ENCODE data around the gene REX1BD. TPM values are rescaled to one million over a fixed set of nuclear protein-coding genes. Genes with fewer than 3 reads are reported as not detected.
A peak's percentile ranks its signal among the peaks of the same experiment; 100 is the strongest.

REX1BD gene
- total RNA-seq, 1 donor from 2014 or later = 54.1 TPM

DNA sequence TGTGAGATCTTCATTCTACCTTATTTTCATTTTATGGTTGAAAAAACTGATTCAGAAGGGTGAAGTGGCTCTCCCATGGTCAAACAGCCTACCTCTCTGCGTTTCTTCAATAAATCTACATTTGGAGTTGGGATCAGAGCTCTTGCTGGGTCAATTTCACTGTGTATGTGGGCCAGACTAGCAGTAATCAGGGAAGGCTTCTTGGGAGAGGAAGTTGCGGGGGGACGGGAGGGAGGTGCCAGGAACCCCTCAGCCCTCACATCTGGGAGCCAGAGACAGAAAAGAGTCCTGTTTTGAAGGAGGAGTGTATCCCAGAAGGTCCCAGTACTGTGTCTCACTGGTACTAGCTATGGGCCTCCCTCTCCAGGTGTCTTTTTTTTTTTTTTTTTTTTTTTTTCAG lies 30.0 kb upstream of the REX1BD start:
- Mint-ChIP-seq H3K36me3 (ENCODE audit: low read depth) (peaks cover 3% of the 10 kb centered on the region), H3K27ac (ENCODE audit: unreplicated experiment) (peak overlapping the region; percentile 93), H3K4me3 (ENCODE audit: unreplicated experiment) (peak overlapping the region; percentile 94), H3K9me3 (ENCODE audit: low read depth) (no peaks in the 10 kb centered on the region), H3K27me3 (ENCODE audit: low read depth) (no peaks in the 10 kb centered on the region), H3K4me1 (ENCODE audit: low read depth) (peaks cover 26% of the 10 kb centered on the region)
- DNase-seq (ENCODE audit: low spot score) = no peak
- TF ChIP-seq, protein P1, sequence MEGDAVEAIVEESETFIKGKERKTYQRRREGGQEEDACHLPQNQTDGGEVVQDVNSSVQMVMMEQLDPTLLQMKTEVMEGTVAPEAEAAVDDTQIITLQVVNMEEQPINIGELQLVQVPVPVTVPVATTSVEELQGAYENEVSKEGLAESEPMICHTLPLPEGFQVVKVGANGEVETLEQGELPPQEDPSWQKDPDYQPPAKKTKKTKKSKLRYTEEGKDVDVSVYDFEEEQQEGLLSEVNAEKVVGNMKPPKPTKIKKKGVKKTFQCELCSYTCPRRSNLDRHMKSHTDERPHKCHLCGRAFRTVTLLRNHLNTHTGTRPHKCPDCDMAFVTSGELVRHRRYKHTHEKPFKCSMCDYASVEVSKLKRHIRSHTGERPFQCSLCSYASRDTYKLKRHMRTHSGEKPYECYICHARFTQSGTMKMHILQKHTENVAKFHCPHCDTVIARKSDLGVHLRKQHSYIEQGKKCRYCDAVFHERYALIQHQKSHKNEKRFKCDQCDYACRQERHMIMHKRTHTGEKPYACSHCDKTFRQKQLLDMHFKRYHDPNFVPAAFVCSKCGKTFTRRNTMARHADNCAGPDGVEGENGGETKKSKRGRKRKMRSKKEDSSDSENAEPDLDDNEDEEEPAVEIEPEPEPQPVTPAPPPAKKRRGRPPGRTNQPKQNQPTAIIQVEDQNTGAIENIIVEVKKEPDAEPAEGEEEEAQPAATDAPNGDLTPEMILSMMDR (IDR thresholded peaks at IDR 0.05) = no peak

DNA sequence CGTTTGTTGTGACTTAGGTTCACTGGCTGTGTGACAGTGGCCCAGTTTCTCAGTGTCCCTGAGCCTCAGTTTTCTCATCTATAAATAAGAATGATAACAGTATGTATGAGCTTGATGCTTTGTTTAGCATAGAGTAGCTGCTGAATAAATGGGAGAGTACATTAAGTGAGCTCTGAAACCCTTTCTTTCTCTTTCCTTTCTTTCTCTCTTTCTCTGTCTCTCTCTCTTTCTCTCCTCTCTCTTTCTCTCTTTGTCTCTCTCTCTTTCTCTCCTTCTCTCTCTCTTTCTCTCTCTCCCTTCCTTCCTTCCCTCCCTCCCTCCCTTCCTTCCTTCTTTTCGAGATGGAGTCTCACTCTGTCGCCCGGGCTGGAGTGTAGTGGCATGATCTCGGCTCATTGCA lies 28.9 kb upstream of the REX1BD start:
- TF ChIP-seq, protein P1 (IDR thresholded peaks at IDR 0.05) = no peak
- Mint-ChIP-seq H3K27ac (ENCODE audit: unreplicated experiment) (peak overlapping the region; percentile 57), H3K9me3 (ENCODE audit: low read depth) (no peaks in the 10 kb centered on the region), H3K36me3 (ENCODE audit: low read depth) (peaks cover 10% of the 10 kb centered on the region), H3K4me3 (ENCODE audit: unreplicated experiment) (no peak overlapping the region), H3K4me1 (ENCODE audit: low read depth) (peaks cover 26% of the 10 kb centered on the region), H3K27me3 (ENCODE audit: low read depth) (no peaks in the 10 kb centered on the region)
- no peak for DNase-seq (ENCODE audit: low spot score)

DNA sequence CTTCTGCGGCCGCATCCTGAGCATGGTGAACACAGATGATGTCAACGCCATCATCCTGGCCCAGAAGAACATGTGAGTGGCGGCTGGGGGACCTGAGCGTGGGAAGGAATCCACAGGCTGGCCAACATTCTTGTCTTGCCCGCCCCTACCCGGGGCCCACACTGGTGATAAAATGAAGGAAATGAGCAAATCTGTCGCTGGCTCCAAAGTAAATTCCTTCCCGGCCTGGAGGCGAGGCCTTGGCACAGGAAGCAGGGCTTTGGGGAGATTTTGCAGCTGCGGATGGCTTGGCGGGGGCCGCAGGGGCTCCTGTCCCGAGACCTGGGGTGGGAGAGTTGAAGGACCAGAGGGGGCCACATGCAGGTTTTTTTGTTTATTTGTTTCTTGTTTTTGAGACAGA lies 26.5 kb upstream of the REX1BD start:
- H3K36me3 Mint-ChIP-seq (ENCODE audit: low read depth) = peaks cover 17% of the 10 kb centered on the region
- no peaks in the 10 kb centered on the region for H3K9me3 Mint-ChIP-seq (ENCODE audit: low read depth)
- H3K4me3 Mint-ChIP-seq (ENCODE audit: unreplicated experiment) = no peak overlapping the region
- no peak for DNase-seq (ENCODE audit: low spot score)
- TF ChIP-seq, protein P1 (IDR thresholded peaks at IDR 0.05) = no peak
- peak overlapping the region; percentile 14 for H3K27ac Mint-ChIP-seq (ENCODE audit: unreplicated experiment)
- peaks cover 26% of the 10 kb centered on the region for H3K4me1 Mint-ChIP-seq (ENCODE audit: low read depth)
- H3K27me3 Mint-ChIP-seq (ENCODE audit: low read depth) = no peaks in the 10 kb centered on the region

DNA sequence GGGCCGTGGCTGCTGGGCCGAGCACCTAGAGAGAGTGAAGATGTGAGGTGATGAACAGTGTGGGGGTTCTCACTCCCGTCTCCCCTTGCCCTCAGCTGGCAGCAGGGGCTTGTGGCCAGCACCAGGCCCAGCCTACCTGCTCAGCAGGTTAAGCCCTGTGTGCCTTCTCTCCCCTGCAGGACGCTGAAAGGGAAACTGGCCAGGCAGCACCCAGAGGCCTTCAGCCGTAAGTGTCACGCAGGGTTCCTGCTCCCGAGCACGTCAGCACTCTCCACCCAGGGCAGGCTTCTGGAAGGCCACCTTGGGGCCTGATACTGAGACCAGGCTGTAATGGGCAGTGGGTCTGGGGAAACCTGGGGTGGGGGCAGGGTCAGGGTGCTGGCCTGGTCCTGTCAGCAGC lies 21.6 kb upstream of the REX1BD start:
- peaks cover 21% of the 10 kb centered on the region for H3K36me3 Mint-ChIP-seq (ENCODE audit: low read depth)
- no peak for DNase-seq (ENCODE audit: low spot score)
- H3K4me3 Mint-ChIP-seq (ENCODE audit: unreplicated experiment) = no peak overlapping the region
- H3K27ac Mint-ChIP-seq (ENCODE audit: unreplicated experiment) = no peak overlapping the region
- H3K9me3 Mint-ChIP-seq (ENCODE audit: low read depth) = no peaks in the 10 kb centered on the region
- H3K4me1 Mint-ChIP-seq (ENCODE audit: low read depth) = peaks cover 6% of the 10 kb centered on the region
- no peaks in the 10 kb centered on the region for H3K27me3 Mint-ChIP-seq (ENCODE audit: low read depth)
- TF ChIP-seq, protein P1 (IDR thresholded peaks at IDR 0.05) = no peak

DNA sequence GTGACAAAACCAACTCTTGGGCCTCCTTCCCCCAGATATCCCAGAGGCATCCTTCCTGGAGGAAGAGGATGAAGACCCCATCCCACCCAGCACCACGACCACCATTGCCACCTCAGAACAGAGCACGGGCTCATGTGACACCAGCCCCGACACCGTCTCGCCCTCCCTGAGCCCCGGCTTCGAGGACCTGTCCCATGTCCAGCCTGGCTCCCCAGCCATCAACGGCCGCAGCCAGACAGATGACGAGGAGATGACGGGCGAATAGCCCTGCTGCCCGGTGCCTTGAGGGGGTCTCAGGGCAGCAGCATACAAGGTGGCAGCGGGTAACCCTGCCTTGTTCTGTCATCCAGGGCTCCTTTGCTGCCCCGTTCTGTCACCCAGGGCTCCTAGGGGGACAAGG lies 20.2 kb upstream of the REX1BD start:
- Mint-ChIP-seq H3K4me3 (ENCODE audit: unreplicated experiment) (no peak overlapping the region), H3K9me3 (ENCODE audit: low read depth) (no peaks in the 10 kb centered on the region), H3K4me1 (ENCODE audit: low read depth) (peaks cover 21% of the 10 kb centered on the region), H3K36me3 (ENCODE audit: low read depth) (peaks cover 21% of the 10 kb centered on the region), H3K27me3 (ENCODE audit: low read depth) (no peaks in the 10 kb centered on the region), H3K27ac (ENCODE audit: unreplicated experiment) (no peak overlapping the region)
- TF ChIP-seq, protein P1 (IDR thresholded peaks at IDR 0.05) = no peak
- no peak for DNase-seq (ENCODE audit: low spot score)
